ENCODE data around the gene EYS.

DNA sequence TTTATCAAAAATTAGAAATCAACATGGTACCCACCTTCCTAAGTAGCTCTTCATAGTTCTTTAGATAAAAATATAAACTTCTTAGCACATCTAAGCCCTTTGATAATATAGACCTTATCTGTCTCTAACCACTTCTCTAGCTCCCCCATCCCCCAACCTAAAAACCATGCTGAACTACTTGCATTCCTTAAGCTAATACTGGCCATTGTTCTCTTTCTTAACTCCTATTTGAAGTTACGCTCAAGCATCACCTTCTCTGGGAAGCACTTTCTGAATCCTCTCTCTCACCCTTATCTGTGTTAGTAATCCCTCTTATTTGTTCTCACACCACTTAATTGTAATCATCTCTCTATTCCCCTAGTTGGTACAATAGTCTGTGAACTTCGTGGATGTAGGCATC lies 1918.5 kb downstream of the EYS start:
- TF ChIP-seq EZH2 (IDR thresholded peaks at IDR 0.05; ENCODE audit: insufficient read depth, poor library complexity, severe bottlenecking) (no peak), EZH2phosphoT487 (IDR thresholded peaks at IDR 0.05; ENCODE audit: insufficient read depth, low read depth) (no peak)

Measured in GM23248 (cell line).